GM12878 (cell line): ENCODE data around the gene ATG5. TPM values are rescaled to one million over a fixed set of nuclear protein-coding genes. Genes with fewer than 3 reads are reported as not detected.

Source experiments
- ATAC-seq: fragments of 200-7000 bp; cut with Tn5 transposase; 3 replicates; pipeline ENCODE4 v1.9.1; 2020; ENCODE audit warnings: mild to moderate bottlenecking, moderate library complexity
- BruUV-seq: library from RNA; stranded (reverse); fragments of 400-500 nt; replicated peaks from 2 replicates; lab custom pipeline; 2021; lab: Mats Ljungman, UMichigan
- CTCF ChIA-PET: fragments of 300-600 bp; sonication (Branson Sonifier 250); formaldehyde crosslinking; extraction: SDS; loops from one replicate; lab custom pipeline; 2021; ENCODE audit warnings: inconsistent platforms; lab: Yijun Ruan, JAX
- POLR2A ChIA-PET: fragments of 350-600 bp; formaldehyde crosslinking; extraction: SDS; loops from one replicate; lab custom pipeline; 2021; ENCODE audit warnings: inconsistent platforms; lab: Charles Lee
- RAD21 ChIA-PET: fragments of 300-600 bp; sonication (Branson Sonifier 250); formaldehyde crosslinking; loops from one replicate; lab custom pipeline; 2023; ENCODE audit warnings: antibody characterized with exemption; ENCODE audit not compliant: unreplicated experiment; lab: Charles Lee
- SMC1A ChIA-PET: fragments of 300-600 bp; sonication (Branson Sonifier 250); formaldehyde crosslinking; loops from one replicate; lab custom pipeline; 2023; ENCODE audit not compliant: unreplicated experiment, uncharacterized antibody; lab: Charles Lee
- DNase-seq: peaks from one replicate; pipeline ENCODE4 v3.0.0-alpha.2; 2011; ENCODE audit warnings: low read depth, low spot score
- FAIRE-seq: peaks from 3 replicates; lab custom pipeline; 2011; peaks lifted over from hg19 to GRCh38; lab: Jason Lieb, UNC
- H2AFZ ChIP-seq: 2 replicates; pipeline ENCODE4 v1.6.0; 2011; ENCODE audit warnings: low read depth, low read length, control low read depth; ENCODE audit not compliant: control insufficient read depth
- H3K27ac ChIP-seq: 2 replicates; pipeline ENCODE4 v1.5.1; 2011; ENCODE audit warnings: control low read depth; ENCODE audit not compliant: control insufficient read depth, insufficient read depth
- H3K27me3 ChIP-seq, 2 experiments: replicated peaks in 1 of 2; 2 replicates each; pipeline versions ENCODE4 v1.6.0 to v1.6.1; 2011; ENCODE audit warnings: low read length in 1 of 2; ENCODE audit not compliant: control insufficient read depth in 2 of 2, insufficient read depth in 2 of 2
- H3K36me3 ChIP-seq, 2 experiments: 2 replicates each; pipeline ENCODE4 v1.5.1; 2011; ENCODE audit warnings: low read length in 1 of 2; ENCODE audit not compliant: control insufficient read depth in 2 of 2, insufficient read depth in 2 of 2
- H3K4me1 ChIP-seq: 2 replicates; pipeline ENCODE4 v1.6.1; 2011; ENCODE audit warnings: mild to moderate bottlenecking, low read length, moderate library complexity, mixed read lengths; ENCODE audit not compliant: control insufficient read depth, insufficient read depth
- H3K4me2 ChIP-seq: 2 replicates; pipeline ENCODE4 v1.6.0; 2011; ENCODE audit warnings: control low read depth; ENCODE audit not compliant: control insufficient read depth, insufficient read depth
- H3K4me3 ChIP-seq: fragments of 200-600 bp; sonication (generic); 2 replicates; pipeline ENCODE4 v1.5.1; 2016
- H3K79me2 ChIP-seq: 2 replicates; pipeline ENCODE4 v1.6.0; 2011; ENCODE audit warnings: low read length; ENCODE audit not compliant: control insufficient read depth, insufficient read depth
- H3K9ac ChIP-seq: 2 replicates; pipeline ENCODE4 v1.8.0; 2011; ENCODE audit warnings: low read length, control low read depth, mixed read lengths; ENCODE audit not compliant: control insufficient read depth, insufficient read depth
- H3K9me3 ChIP-seq: replicated peaks from 3 replicates; pipeline ENCODE4 v1.5.1; 2011; ENCODE audit warnings: mild to moderate bottlenecking, low read length; ENCODE audit not compliant: control insufficient read depth, insufficient read depth
- H4K20me1 ChIP-seq: 2 replicates; pipeline ENCODE4 v1.6.0; 2011; ENCODE audit not compliant: control insufficient read depth, insufficient read depth
- BCL11A ChIP-seq: IDR thresholded peaks from 2 replicates; pipeline ENCODE4 v1.6.1; 2011; ENCODE audit warnings: low read depth, low read length
- BRCA1 ChIP-seq: IDR thresholded peaks from 2 replicates; pipeline ENCODE4 v1.6.1; 2011; ENCODE audit warnings: low read depth, low read length, improper control_type of control experiment
- EZH2 ChIP-seq: IDR thresholded peaks from 2 replicates; pipeline ENCODE4 v1.6.1; 2012; ENCODE audit warnings: low read depth, mild to moderate bottlenecking, control low read depth, inconsistent platforms, low read length, borderline replicate concordance; ENCODE audit not compliant: control insufficient read depth
- MXI1 ChIP-seq: fragments of 150-350 bp; IDR thresholded peaks from 2 replicates; pipeline ENCODE4 v1.6.1; 2011; ENCODE audit warnings: low read depth, mild to moderate bottlenecking, inconsistent platforms, low read length, improper control_type of control experiment
- POLR2A ChIP-seq: IDR thresholded peaks from 2 replicates; pipeline ENCODE4 v1.6.1; 2011; ENCODE audit warnings: low read depth, mild to moderate bottlenecking, low read length
- SMARCA5 ChIP-seq: fragments of 450-650 bp; IDR thresholded peaks from 2 replicates; pipeline ENCODE4 v1.6.1; 2017; ENCODE audit warnings: mild to moderate bottlenecking
- ZNF207 ChIP-seq: fragments of 450-650 bp; IDR thresholded peaks from 2 replicates; pipeline ENCODE4 v1.6.1; 2014; ENCODE audit warnings: antibody characterized with exemption, mild to moderate bottlenecking, borderline replicate concordance
- in situ Hi-C: fragments of 300-500 bp; cut with MboI; formaldehyde crosslinking; loops from 9 replicates; pipeline ENCODE4 v1.14.3; 2018; ENCODE audit warnings: mixed read lengths
- intact Hi-C: fragments of 100-400 bp; cut with micrococcal nuclease; formaldehyde crosslinking; loops from one replicate; pipeline ENCODE4 v1.14.2; 2022; ENCODE audit not compliant: unreplicated experiment
- polyA plus RNA-seq, 11 experiments: library from polyadenylated mRNA; depleted of rRNA in 4 of 11; unstranded in 6 of 11; stranded (reverse) in 5 of 11; fragments of >200 nt; fragmentation: Nextera tagmentation in 4 of 11; fragmentation: Illumina TruSeq in 1 of 11; extraction: Ambion mirVana in 4 of 11; extraction: Trizol in 1 of 11; gene quantifications; 1 replicate in 1 of 11; 2 replicates in 10 of 11; pipeline versions ENCODE4 v1.2.1 to v1.2.3, GENCODE V29; 2011 to 2016; ENCODE audit warnings: inconsistent platforms in 2 of 11, missing spikeins in 2 of 11, low read depth in 1 of 11
- total RNA-seq, 4 experiments: library from RNA; depleted of rRNA in 3 of 4; stranded (reverse); fragments of >200 nt in 3 of 4; fragmentation: Illumina TruSeq in 1 of 4; extraction: Trizol in 1 of 4; gene quantifications; 2 replicates each; pipeline versions ENCODE4 v1.2.1 to v1.2.3, GENCODE V29; 2013 to 2021
- TF ChIP-seq, protein P1 (sequence below): IDR thresholded peaks from 2 replicates; pipeline ENCODE4 v1.6.1; 2012; ENCODE audit warnings: low read depth, low read length, improper control_type of control experiment
- TF ChIP-seq, protein P2 (sequence below): IDR thresholded peaks from 2 replicates; pipeline ENCODE4 v1.6.1; 2011; ENCODE audit warnings: low read depth, low read length, improper control_type of control experiment, borderline replicate concordance
- TF ChIP-seq, protein P3 (sequence below): IDR thresholded peaks from 2 replicates; pipeline ENCODE4 v1.6.1; 2012; ENCODE audit warnings: mild to moderate bottlenecking, low read depth, low read length

Gene ATG5
- total and polyA plus RNA-seq, 10 of the 15 experiments (the other 5 are each of a cell fraction or from before 2014, with no cell fraction given), result 12.9 to 51.8 (median 23.9) TPM

DNA sequence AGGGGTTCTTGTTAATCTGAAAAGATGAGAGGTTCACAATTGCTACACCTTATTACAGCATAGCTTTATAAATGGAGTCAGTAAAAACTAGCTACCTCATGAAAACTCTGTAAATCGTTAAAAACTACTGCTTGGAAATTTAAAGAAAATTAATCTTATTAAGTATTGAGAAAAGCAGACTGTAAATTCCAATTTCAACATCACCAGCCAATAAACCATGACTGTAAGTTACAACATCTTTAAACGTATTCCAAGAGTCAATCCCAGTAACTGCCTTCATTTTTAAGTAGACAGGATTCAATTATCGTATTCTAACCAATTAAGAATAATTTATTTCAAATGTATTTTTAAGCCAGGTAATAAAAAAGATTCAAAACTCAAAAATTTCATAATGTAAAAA is 70.3 kb downstream of the ATG5 start (continued):
- TF ChIP-seq, protein P1, sequence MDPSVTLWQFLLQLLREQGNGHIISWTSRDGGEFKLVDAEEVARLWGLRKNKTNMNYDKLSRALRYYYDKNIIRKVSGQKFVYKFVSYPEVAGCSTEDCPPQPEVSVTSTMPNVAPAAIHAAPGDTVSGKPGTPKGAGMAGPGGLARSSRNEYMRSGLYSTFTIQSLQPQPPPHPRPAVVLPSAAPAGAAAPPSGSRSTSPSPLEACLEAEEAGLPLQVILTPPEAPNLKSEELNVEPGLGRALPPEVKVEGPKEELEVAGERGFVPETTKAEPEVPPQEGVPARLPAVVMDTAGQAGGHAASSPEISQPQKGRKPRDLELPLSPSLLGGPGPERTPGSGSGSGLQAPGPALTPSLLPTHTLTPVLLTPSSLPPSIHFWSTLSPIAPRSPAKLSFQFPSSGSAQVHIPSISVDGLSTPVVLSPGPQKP, result no peak

DNA sequence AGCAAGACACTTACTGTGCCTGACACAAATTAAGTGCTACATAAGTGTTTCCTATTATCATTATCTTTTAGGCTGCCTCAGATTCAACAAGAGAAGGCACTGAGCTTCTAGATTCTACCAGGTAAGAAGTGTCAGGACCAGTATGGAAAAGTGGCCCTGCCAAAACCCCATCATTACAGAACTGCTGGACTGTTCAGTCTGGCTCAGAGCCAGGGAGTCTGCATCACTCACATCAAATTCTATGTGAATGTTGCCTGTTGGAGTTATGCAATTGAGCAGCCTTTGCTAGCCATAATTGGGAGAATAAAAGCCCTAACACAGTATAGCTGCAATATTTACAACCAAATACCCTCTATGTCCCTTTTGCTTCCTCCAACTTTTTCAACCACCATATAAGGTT is 70.9 kb downstream of the ATG5 start:
- H3K79me2 ChIP-seq, result no peaks in the 10 kb centered on the region; the same call in none of the 2 replicates
- no peak for FAIRE-seq
- POLR2A ChIA-PET, result no interaction called here

More for the DNA sequence above, 70.9 kb downstream of the ATG5 start:
- no TSS peak for BruUV-seq
- no peak for ATAC-seq
- no peak overlapping the region for H3K27ac ChIP-seq
- in situ Hi-C loops (no loop called here), intact Hi-C loops (no loop called here)
- TF ChIP-seq ZNF207, result no peak
- no peak for TF ChIP-seq MXI1
- TF ChIP-seq, protein P2, sequence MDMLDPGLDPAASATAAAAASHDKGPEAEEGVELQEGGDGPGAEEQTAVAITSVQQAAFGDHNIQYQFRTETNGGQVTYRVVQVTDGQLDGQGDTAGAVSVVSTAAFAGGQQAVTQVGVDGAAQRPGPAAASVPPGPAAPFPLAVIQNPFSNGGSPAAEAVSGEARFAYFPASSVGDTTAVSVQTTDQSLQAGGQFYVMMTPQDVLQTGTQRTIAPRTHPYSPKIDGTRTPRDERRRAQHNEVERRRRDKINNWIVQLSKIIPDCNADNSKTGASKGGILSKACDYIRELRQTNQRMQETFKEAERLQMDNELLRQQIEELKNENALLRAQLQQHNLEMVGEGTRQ, result no peak
- TF ChIP-seq EZH2, result no peak
- no peak for TF ChIP-seq POLR2A
- TF ChIP-seq BRCA1, result no peak
- no peak for TF ChIP-seq BCL11A
- no peak for TF ChIP-seq SMARCA5
- TF ChIP-seq, protein P3, sequence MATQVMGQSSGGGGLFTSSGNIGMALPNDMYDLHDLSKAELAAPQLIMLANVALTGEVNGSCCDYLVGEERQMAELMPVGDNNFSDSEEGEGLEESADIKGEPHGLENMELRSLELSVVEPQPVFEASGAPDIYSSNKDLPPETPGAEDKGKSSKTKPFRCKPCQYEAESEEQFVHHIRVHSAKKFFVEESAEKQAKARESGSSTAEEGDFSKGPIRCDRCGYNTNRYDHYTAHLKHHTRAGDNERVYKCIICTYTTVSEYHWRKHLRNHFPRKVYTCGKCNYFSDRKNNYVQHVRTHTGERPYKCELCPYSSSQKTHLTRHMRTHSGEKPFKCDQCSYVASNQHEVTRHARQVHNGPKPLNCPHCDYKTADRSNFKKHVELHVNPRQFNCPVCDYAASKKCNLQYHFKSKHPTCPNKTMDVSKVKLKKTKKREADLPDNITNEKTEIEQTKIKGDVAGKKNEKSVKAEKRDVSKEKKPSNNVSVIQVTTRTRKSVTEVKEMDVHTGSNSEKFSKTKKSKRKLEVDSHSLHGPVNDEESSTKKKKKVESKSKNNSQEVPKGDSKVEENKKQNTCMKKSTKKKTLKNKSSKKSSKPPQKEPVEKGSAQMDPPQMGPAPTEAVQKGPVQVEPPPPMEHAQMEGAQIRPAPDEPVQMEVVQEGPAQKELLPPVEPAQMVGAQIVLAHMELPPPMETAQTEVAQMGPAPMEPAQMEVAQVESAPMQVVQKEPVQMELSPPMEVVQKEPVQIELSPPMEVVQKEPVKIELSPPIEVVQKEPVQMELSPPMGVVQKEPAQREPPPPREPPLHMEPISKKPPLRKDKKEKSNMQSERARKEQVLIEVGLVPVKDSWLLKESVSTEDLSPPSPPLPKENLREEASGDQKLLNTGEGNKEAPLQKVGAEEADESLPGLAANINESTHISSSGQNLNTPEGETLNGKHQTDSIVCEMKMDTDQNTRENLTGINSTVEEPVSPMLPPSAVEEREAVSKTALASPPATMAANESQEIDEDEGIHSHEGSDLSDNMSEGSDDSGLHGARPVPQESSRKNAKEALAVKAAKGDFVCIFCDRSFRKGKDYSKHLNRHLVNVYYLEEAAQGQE, result no peak
- no peaks in the 10 kb centered on the region for H3K36me3 ChIP-seq
- CTCF ChIA-PET, result interaction anchor here (1.4 to 1.6 kb wide), 2 partner anchors 19 to 165 kb away, joined by 3 to 4 read pairs; no protein-coding TSS in a partner anchor
- no peak overlapping the region for H3K4me3 ChIP-seq
- no peaks in the 10 kb centered on the region for H3K4me1 ChIP-seq
- no peak overlapping the region for H3K4me2 ChIP-seq
- RAD21 ChIA-PET, result interaction anchor here (1.0 kb wide), 1 partner anchor 32 kb away, joined by 3 read pairs; no protein-coding TSS in a partner anchor
- H3K9ac ChIP-seq, result no peak overlapping the region
- SMC1A ChIA-PET, result no interaction called here
- no peaks in the 10 kb centered on the region for H3K9me3 ChIP-seq
- no peaks in the 10 kb centered on the region for H3K27me3 ChIP-seq
- no peaks in the 10 kb centered on the region for H4K20me1 ChIP-seq
- no peak overlapping the region for H2AFZ ChIP-seq
- DNase-seq, result no peak
